H1 (cell line): Measurements from ENCODE around the gene MTG1. TPM values are rescaled to one million over a fixed set of nuclear protein-coding genes. Genes with fewer than 3 reads are reported as not detected.

Experiments
- CTCF ChIA-PET: fragments of 300-600 bp; sonication (Branson Sonifier 250); formaldehyde crosslinking; loops from one replicate; lab custom pipeline; 2021; ENCODE audit not compliant: partially characterized antibody; lab: Charles Lee
- POLR2A ChIA-PET: fragments of 300-600 bp; sonication (Branson Sonifier 250); formaldehyde crosslinking; loops from one replicate; lab custom pipeline; 2021; ENCODE audit warnings: inconsistent platforms; ENCODE audit not compliant: partially characterized antibody; lab: Charles Lee
- DNase-seq, 2 experiments: peaks; one replicate each; pipeline versions ENCODE4 v3.0.0 to v3.0.0-alpha.2; 2010 to 2022; ENCODE audit warnings: low spot score in 2 of 2, low read depth in 1 of 2, mixed read lengths in 1 of 2
- FAIRE-seq: peaks from 2 replicates; lab custom pipeline; 2011; peaks lifted over from hg19 to GRCh38; lab: Jason Lieb, UNC
- H2AFZ ChIP-seq: 2 replicates; pipeline ENCODE4 v1.8.1; 2012; ENCODE audit warnings: low read length, inconsistent platforms
- H2AK5ac ChIP-seq: 2 replicates; pipeline ENCODE4 v1.6.1; 2013; ENCODE audit warnings: low read depth, low read length
- H2BK120ac ChIP-seq: replicated peaks from 2 replicates; pipeline ENCODE3; 2013; ENCODE audit warnings: low read depth, low read length, inconsistent platforms
- H2BK12ac ChIP-seq: 2 replicates; pipeline ENCODE4 v1.6.1; 2013; ENCODE audit warnings: low read depth, low read length
- H2BK15ac ChIP-seq: 2 replicates; pipeline ENCODE4 v1.6.1; 2013; ENCODE audit warnings: low read length
- H2BK20ac ChIP-seq: 2 replicates; pipeline ENCODE4 v1.6.1; 2013; ENCODE audit warnings: low read length
- H2BK5ac ChIP-seq: 2 replicates; pipeline ENCODE4 v1.6.1; 2013; ENCODE audit warnings: low read depth, low read length
- H3K14ac ChIP-seq: 2 replicates; pipeline ENCODE4 v1.6.1; 2013; ENCODE audit warnings: inconsistent platforms; ENCODE audit not compliant: insufficient read length
- H3K18ac ChIP-seq: 2 replicates; pipeline ENCODE4 v1.6.1; 2013; ENCODE audit warnings: low read length; ENCODE audit errors: extremely low read depth
- H3K23ac ChIP-seq: 2 replicates; pipeline ENCODE4 v1.6.1; 2013; ENCODE audit warnings: inconsistent platforms; ENCODE audit not compliant: insufficient read length
- H3K23me2 ChIP-seq: 2 replicates; pipeline ENCODE4 v1.6.1; 2013; ENCODE audit warnings: low read depth, low read length
- H3K27ac ChIP-seq: 2 replicates; pipeline ENCODE4 v1.6.1; 2011; ENCODE audit warnings: low read depth, low read length, inconsistent platforms
- H3K27me3 ChIP-seq, 4 experiments: replicated peaks in 1 of 4; 1 replicate in 1 of 4; 2 replicates in 3 of 4; pipeline versions ENCODE4 v1.6.1 to v1.8.1; 2011 to 2013; ENCODE audit warnings: low read length in 3 of 4, mild to moderate bottlenecking in 3 of 4, inconsistent platforms in 2 of 4, mixed read lengths in 2 of 4, moderate library complexity in 1 of 4; ENCODE audit not compliant: control insufficient read depth in 3 of 4, insufficient read depth in 3 of 4; ENCODE audit errors: extremely low read depth in 1 of 4
- H3K36me3 ChIP-seq, 4 experiments: 2 replicates each; pipeline versions ENCODE4 v1.6.1 to v1.8.1; 2011 to 2013; ENCODE audit warnings: mild to moderate bottlenecking in 4 of 4, low read length in 3 of 4, moderate library complexity in 2 of 4, control low read depth in 1 of 4, inconsistent platforms in 1 of 4; ENCODE audit not compliant: insufficient read depth in 4 of 4, control insufficient read depth in 2 of 4
- H3K4ac ChIP-seq: replicated peaks from 2 replicates; pipeline ENCODE3; 2013; ENCODE audit warnings: low read length, low read depth, mixed read lengths, inconsistent platforms; ENCODE audit not compliant: insufficient read length
- H3K4me1 ChIP-seq, 4 experiments: replicated peaks in 1 of 4; 1 replicate in 1 of 4; 2 replicates in 3 of 4; pipeline versions ENCODE4 v1.6.1 to v1.8.1; 2011 to 2013; ENCODE audit warnings: low read length in 3 of 4, inconsistent platforms in 2 of 4, mixed read lengths in 1 of 4; ENCODE audit not compliant: insufficient read depth in 4 of 4, control insufficient read depth in 3 of 4
- H3K4me2 ChIP-seq, 2 experiments: 2 replicates each; pipeline versions ENCODE4 v1.6.1 to v1.8.1; 2011 to 2013; ENCODE audit warnings: low read depth in 2 of 2, low read length in 2 of 2, control low read depth in 1 of 2, inconsistent platforms in 1 of 2, mild to moderate bottlenecking in 1 of 2; ENCODE audit not compliant: insufficient read depth in 1 of 2
- H3K4me3 ChIP-seq, 4 experiments: fragments of 200-600, 300-600 bp in 1 of 4; sonication (generic), shearing (Covaris generic), sonication (Bioruptor Twin) in 1 of 4; 2 replicates each; pipeline versions ENCODE4 v1.5.1 to v1.8.1; 2011 to 2016; ENCODE audit warnings: low read length in 4 of 4, low read depth in 3 of 4, control low read depth in 2 of 4, inconsistent platforms in 2 of 4, mild to moderate bottlenecking in 2 of 4, mixed read lengths in 1 of 4, moderate library complexity in 1 of 4; ENCODE audit not compliant: insufficient read depth in 2 of 4; ENCODE audit errors: extremely low read depth in 1 of 4
- H3K56ac ChIP-seq: replicated peaks from 2 replicates; pipeline ENCODE3; 2013; ENCODE audit warnings: low read depth, mild to moderate bottlenecking, mixed read lengths, low read length, inconsistent platforms; ENCODE audit not compliant: insufficient read length
- H3K79me1 ChIP-seq: 2 replicates; pipeline ENCODE4 v1.6.1; 2013; ENCODE audit warnings: low read depth, low read length, control low read depth
- H3K79me2 ChIP-seq, 2 experiments: 2 replicates each; pipeline versions ENCODE4 v1.6.1 to v1.8.1; 2012 to 2013; ENCODE audit warnings: low read length in 2 of 2, mild to moderate bottlenecking in 2 of 2, inconsistent platforms in 1 of 2; ENCODE audit not compliant: insufficient read depth in 2 of 2, control insufficient read depth in 1 of 2
- H3K9ac ChIP-seq, 4 experiments: replicated peaks in 1 of 4; 1 replicate in 1 of 4; 2 replicates in 3 of 4; pipeline versions ENCODE4 v1.6.1 to v1.8.1; 2011 to 2013; ENCODE audit warnings: low read depth in 3 of 4, low read length in 3 of 4, control low read depth in 2 of 4, mild to moderate bottlenecking in 2 of 4, moderate library complexity in 2 of 4, inconsistent platforms in 1 of 4; ENCODE audit errors: extremely low read depth in 1 of 4
- H3K9me3 ChIP-seq, 2 experiments: 2 replicates each; pipeline versions ENCODE4 v1.6.1 to v1.8.1; 2012 to 2013; ENCODE audit warnings: mild to moderate bottlenecking in 2 of 2, moderate library complexity in 2 of 2, control low read depth in 1 of 2, inconsistent platforms in 1 of 2, low read depth in 1 of 2, low read length in 1 of 2, mixed read lengths in 1 of 2; ENCODE audit not compliant: insufficient read depth in 2 of 2
- H4K20me1 ChIP-seq, 2 experiments: replicated peaks in 1 of 2; 2 replicates each; pipeline versions ENCODE3 to v1.8.1; 2011 to 2013; ENCODE audit warnings: inconsistent platforms in 2 of 2, low read length in 2 of 2, mild to moderate bottlenecking in 1 of 2; ENCODE audit not compliant: insufficient read depth in 2 of 2, control insufficient read depth in 1 of 2
- H4K5ac ChIP-seq: 2 replicates; pipeline ENCODE4 v1.6.1; 2013; ENCODE audit warnings: low read length, low read depth, mixed read lengths, inconsistent platforms; ENCODE audit not compliant: insufficient read length
- H4K8ac ChIP-seq: 2 replicates; pipeline ENCODE4 v1.8.0; 2013; ENCODE audit warnings: mild to moderate bottlenecking, moderate library complexity, low read length, inconsistent platforms; ENCODE audit not compliant: insufficient read depth; ENCODE audit errors: extremely low read depth
- H4K91ac ChIP-seq: replicated peaks from 2 replicates; pipeline ENCODE3; 2013; ENCODE audit warnings: low read length, mixed read lengths, inconsistent platforms; ENCODE audit not compliant: insufficient read length
- WGBS, 2 experiments: shearing (Covaris generic) in 1 of 2; methylation state at CpG; one replicate each; pipeline versions ENCODE4 v1.1.6 to v1.1.7; 2013 to 2015; ENCODE audit warnings: low lambda C conversion rate in 2 of 2, mixed read lengths in 2 of 2, inconsistent platforms in 1 of 2, low coverage in 1 of 2, missing lambda C conversion rate in 1 of 2; ENCODE audit not compliant: insufficient replicate concordance in 2 of 2, insufficient coverage in 1 of 2, insufficient read length in 1 of 2; ENCODE audit errors: extremely low coverage in 1 of 2, missing lambda C conversion rate in 1 of 2; 5-methylcytosine and 5-hydroxymethylcytosine counted together
- polyA plus RNA-seq, 7 experiments: library from polyadenylated mRNA; depleted of rRNA in 3 of 7; stranded (reverse) in 5 of 7; unstranded in 2 of 7; fragments of >200 nt in 5 of 7; fragments of 200-250 nt in 2 of 7; gene quantifications; 1 replicate in 5 of 7; 2 replicates in 1 of 7; 4 replicates in 1 of 7; pipeline versions ENCODE4 v1.2.1 to v1.2.3, GENCODE V29; 2011 to 2013; ENCODE audit warnings: missing spikeins in 2 of 7, mixed read lengths in 2 of 7
- total RNA-seq: library from RNA; stranded (reverse); fragmentation: NEBNext Ultra II Directional; extraction: Animal tissue kit (Norgen Biotek cat#: 25700); gene quantifications from 2 replicates; pipeline ENCODE4 v1.2.1, GENCODE V29; 2021

MTG1 gene
- total and polyA plus RNA-seq, 2 of the 8 experiments (the other 6 are each of a cell fraction or from before 2014, with no cell fraction given) = 56.6 to 81.6 TPM

- H3K23me2 ChIP-seq = no peaks in the 10 kb centered on the region
- no peaks in the 10 kb centered on the region; a peak in 1 of 8 replicates for H3K36me3 ChIP-seq
- H4K91ac ChIP-seq = no peak overlapping the region
- WGBS, 2 experiments = 80% methylated on average over 38 of the region's 46 CpGs; no CpG with 5 or more reads in 1 of the 2 experiments
- no peak overlapping the region for H2BK5ac ChIP-seq
- H4K5ac ChIP-seq = no peak overlapping the region
- H2BK120ac ChIP-seq = no peak overlapping the region
- no peak overlapping the region for H2AK5ac ChIP-seq
- FAIRE-seq (no peak), DNase-seq (no peak)
- H3K9me3 ChIP-seq = peaks cover 75 to 89% of the 10 kb centered on the region in 2 experiments
- no peak overlapping the region for H3K4me3 ChIP-seq
- no peak overlapping the region for H2BK15ac ChIP-seq
- no peak overlapping the region for H3K56ac ChIP-seq
- H3K79me1 ChIP-seq = no peaks in the 10 kb centered on the region
- H3K23ac ChIP-seq = no peak overlapping the region
- no peaks in the 10 kb centered on the region for H4K20me1 ChIP-seq
- no peaks in the 10 kb centered on the region for H3K4me1 ChIP-seq
- CTCF ChIA-PET = interaction anchor here (0.6 kb wide), 1 partner anchor 98 kb away, joined by 4 read pairs; no protein-coding TSS in a partner anchor
- no peak overlapping the region for H2BK20ac ChIP-seq
- H3K27ac ChIP-seq = no peak overlapping the region
- H3K14ac ChIP-seq = no peak overlapping the region
- no peaks in the 10 kb centered on the region for H3K27me3 ChIP-seq
- no peak overlapping the region for H2BK12ac ChIP-seq
- no peak overlapping the region for H3K4ac ChIP-seq
- no peak overlapping the region for H3K9ac ChIP-seq
- no peak overlapping the region for H2AFZ ChIP-seq
- POLR2A ChIA-PET = no interaction called here
- no peaks in the 10 kb centered on the region for H3K79me2 ChIP-seq
- H4K8ac ChIP-seq = no peak overlapping the region
- H3K4me2 ChIP-seq = no peak overlapping the region
- no peak overlapping the region for H3K18ac ChIP-seq
These were observed 62.3 kb downstream of the MTG1 start for GRCh38 chr10:133456041-133456951.
